Inflammatory macrophage treated with lipopolysaccharide for 1 hour (primary cell): Measurements from ENCODE around the gene SOAT1.
"Not testable (repeated sequence)": the region's sequence is repeated elsewhere in the genome, so short reads cannot be mapped to it uniquely, and the experiment has no call there.

ENCODE experiments used
- DNase-seq, 2 donors: peaks; one replicate each; pipeline ENCODE4 v3.0.0-alpha.2; 2020 to 2022

Gene SOAT1

DNA sequence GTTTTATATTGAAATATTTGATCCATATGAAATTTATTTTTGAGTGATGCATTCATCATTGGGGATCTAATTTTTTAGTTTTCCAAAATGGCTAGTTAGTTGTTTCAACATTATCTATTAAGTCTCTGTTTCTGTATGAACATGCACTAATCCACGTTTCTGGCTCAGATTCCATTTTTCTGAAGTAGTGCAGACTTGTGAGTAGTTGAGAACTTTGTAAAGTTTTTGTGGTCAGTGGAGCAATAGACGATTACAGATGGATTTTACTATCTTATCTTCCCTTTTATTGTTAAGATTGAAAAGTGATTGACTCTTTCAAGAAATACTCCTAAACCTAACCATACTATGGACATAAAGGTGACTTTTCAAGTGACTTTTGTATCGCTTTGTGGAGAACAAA is 16.7 kb downstream of the SOAT1 start:
- DNase-seq, result peak; percentile 77 to 79

DNA sequence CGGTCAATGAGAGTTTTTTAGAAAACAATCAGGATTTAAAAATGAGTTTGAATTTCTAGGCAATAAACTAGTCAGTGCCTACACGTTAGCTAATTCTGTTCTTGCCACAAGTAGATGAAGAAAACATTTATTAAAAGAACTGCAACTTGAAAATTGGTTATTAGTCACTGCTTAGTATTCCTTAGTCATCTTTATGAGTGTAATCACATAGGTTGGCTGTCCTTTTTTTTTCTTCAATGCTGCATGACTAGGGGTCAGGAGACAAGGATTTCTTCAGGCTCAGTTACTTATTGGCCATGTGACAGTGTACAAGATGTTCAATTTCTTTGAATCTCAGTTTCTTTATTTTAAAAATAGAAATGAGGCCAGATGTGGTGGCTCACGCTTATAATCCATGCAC is 17.1 kb downstream of the SOAT1 start:
- DNase-seq, result peak; percentile 82 to 97

DNA sequence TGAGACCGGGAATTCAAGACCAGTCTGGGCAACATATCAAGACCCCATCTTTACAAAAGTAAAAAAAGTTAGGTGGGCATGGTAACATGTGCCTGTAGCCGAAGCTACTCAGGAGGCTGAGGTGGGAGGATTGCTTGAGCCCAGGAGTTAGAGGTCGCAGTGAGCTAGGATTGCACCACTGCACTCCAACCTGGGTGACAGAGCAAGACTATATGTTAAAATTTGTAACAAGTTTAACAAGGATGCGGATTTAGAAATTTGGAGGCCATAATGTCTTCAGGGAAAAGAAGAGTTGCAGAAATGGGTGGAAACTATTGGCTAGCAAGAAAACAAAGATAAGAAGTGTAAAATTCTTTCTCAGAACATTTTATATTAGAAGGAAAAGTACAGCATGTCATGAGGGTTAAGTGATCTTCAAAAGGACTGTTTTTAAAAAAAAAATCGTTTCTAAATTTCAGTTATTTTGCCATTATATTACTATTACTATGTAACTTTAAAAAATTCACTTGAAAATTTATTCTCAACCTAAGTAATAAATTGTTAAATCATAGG is 17.6 kb downstream of the SOAT1 start:
- DNase-seq, result no peak

DNA sequence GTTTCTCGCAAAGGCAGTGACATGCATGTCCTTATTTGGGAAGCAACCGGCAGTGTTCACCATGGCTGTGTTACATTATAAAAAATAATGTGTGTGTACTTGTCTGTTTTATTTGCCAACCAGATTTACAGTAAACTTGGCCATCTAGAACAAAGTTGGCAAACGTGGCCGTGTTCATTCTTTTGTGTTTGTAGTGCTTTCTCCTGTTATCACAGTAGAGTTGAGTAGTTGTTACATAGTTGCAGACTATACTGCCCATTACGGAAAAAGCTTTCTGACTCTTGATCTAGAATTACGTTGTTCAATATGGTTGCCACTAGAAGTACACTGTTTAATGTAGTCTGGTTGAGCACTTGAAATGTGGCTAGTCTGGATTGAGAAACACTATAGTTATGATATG is 19.4 kb downstream of the SOAT1 start:
- no peak for DNase-seq

DNA sequence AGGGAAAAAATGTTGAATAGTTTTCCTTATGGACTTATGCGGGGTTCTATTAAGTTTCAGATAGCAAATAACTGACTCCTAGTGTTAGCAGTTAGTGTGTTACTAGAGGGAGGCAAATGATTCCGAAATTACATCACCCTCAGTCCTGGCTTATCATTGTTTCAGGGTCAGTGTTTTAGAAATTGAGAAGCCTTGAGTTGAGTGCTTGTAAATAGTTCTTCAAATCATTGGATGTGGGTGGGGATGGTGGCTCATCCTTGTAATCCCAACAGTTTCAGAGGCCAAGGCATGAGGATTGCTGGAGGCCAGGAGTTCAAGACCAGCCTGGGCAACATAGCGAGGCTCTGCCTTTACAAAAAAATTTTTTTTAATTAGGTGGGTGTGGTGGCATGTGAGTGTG is 21.3 kb downstream of the SOAT1 start:
- DNase-seq, result peak; percentile 53 to 75

DNA sequence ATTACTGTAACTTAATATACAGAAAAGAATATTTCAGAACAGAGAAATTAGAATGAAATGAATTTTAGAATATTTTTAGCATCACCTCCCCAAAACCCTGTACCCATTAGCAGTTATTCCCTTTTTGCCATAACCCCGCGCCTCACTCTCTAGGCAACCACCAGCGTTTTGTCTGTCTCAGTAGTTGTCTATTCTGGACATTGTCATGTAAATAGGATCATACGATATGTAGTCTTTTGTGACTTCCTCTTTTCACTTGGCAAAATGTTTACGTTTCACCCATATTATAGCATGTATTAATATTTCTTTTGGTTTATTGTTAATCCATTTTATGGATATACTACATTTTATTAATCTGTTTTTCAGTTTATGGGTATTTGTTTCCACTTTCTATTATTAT is 24.9 kb downstream of the SOAT1 start:
- DNase-seq, result peak; percentile 33 to 46

DNA sequence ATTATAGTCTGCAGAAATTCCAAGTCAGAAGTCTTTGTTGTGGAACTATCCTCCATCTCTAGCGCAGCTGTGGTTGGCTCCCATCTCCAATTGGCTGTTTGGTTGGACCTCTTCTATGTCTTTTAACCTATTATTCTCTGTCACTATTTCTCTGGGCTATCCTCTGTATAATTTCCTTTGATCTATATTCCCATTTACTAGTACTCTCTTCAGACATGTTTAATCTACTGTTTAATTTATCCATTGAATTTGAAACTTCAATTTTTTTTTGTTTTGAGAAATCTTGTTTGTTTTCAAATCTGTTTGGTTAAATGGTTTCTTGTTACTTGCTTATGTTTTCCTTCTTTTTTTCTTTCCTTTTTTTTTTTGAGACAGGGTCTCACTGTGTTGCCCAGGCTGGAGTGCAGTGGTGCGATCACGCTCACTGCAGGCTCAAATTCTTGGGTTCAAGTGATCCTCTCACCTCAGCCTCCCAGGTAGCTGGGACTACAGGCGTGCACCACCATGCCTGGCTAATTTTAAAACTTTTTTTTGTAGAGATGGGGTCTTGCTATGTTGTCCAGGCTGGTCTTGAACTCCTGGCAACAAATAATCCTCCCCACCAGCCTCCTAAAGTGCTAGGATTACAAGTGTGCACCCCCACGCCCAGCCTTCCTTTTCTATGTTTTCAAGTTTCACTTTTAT is 28.1 kb downstream of the SOAT1 start:
- no peak for DNase-seq

DNA sequence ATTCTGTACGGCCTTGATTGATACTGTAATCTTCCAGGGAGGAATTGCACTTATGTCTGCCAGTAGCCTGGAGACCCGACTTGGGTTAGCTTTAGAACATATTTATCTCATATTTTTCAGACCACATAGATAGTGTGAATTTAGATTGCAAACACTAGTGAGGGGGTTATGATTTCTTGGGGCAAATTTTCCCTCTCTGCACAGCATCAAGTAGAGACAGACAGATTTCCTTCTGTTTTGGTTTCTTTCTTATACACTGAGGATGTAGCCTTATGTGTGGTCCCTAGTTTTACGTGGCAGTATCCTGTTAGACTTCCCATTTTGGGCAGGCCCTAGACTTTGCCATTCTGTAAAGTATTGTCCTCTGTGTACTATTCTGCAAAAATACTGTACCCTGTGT is 29.0 kb downstream of the SOAT1 start:
- DNase-seq, result no peak

DNA sequence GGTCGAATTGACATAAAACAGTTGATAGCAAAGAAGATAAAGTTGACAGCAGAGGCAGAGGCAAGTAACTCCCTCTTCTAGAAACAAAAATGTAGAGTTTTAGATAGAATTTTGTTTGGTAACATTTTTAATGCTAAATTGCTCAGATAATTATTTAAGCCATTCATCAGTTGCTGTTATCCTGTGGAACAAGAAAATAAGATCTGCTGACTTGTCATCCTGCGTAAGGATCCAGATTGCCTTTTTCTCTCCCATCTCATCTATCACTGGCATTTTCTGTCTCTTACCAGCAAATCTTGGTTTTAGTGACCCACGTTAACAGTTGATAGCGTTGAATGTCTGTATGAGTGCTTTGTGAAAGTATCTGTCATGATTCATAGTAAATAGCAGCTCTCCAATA is 29.8 kb downstream of the SOAT1 start:
- DNase-seq, result no peak

DNA sequence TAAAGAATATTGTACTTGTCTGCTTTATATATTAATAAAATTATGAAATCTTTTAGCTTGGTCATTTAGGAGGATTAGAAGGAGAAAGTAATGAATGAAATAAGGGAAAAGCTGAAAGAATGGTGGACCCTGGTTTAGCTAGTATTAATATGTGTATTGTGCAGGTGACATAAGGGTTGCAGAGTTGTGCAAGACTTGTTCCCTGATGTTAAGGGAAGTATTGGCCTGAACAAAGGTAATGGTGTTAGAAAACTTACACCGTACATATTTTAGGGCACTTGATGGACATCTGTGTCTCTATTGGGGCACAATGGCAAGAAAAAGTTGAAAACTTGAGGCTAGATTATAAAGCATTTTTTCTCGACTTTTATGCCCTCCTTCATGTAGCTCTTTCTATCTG is 32.2 kb downstream of the SOAT1 start:
- no peak for DNase-seq

DNA sequence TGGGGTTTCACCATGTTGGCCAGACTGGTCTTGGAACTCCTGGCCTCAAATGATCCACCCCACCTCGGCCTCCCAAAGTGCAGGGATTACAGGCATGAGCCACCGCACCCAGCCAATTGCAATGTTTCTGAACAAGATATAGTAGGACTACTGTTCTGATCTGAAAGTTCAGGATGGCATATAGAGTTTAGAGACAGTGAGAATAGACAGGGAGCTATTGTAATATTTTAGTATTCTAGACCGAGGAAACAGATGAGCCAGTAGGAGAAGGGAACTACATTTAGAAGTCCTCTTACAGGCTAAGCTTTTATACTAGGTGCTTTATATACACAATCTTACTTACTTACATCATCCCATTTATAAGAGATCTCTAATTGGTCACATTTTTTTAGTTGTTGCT is 33.1 kb downstream of the SOAT1 start:
- DNase-seq, result no peak

DNA sequence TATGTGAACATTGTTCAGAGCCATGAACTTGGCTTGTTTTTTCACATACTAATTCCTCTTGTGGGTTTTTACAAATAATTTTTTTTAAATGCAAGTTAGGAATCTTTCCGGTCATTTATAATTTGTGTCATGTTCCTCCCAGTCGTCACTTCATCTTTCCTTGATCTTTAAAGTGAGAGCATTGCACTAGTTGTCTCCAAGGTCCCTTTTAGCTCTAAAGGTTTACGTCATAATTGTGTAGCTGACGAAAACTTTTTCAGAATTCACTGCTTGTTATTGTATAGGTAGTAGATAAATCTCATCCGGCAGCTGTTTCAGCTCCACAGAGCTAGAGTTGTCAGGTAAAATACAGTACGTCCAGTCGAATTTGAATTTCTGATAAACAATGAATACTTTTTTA is 33.6 kb downstream of the SOAT1 start:
- peak; percentile 31 to 56 for DNase-seq

DNA sequence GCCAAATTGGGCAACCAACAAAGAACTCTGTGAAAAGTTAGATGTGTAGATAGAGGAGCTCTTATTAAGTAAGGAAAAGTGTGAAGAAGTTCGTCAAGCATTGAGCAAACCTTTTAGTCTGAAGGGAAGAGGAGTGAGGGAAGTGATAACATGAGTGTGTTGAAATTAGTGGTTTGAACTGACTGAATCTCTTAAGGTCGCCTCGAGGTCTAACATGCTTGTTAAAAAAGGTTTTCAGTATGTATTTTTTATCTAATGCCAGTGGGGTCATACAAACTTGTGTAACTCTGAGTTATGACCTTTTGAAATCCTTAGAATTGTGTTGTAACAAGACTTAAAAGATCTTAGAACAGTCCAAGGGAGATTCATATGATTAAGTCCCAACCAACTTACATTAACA is 34.1 kb downstream of the SOAT1 start:
- peak; percentile 81 to 95 for DNase-seq

DNA sequence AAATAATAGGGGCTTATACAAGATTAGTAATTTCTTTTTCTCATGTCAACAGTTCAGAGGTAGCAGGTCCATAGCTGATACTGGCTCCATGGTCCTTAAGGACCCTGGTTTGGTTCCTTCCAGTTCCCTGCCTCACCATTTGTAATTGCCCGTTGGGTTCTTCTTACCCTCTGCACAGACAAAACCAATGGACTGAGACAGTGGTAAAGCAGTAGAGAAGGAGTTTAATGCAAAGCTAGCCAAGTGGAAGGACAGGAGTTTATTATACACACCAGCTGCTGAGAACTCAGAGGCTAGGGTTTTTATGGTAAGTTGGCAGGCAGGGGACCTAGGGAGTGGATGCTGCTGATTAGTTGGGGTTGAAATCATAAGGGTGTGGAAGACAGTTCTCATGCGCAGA is 36.3 kb downstream of the SOAT1 start:
- no peak for DNase-seq

DNA sequence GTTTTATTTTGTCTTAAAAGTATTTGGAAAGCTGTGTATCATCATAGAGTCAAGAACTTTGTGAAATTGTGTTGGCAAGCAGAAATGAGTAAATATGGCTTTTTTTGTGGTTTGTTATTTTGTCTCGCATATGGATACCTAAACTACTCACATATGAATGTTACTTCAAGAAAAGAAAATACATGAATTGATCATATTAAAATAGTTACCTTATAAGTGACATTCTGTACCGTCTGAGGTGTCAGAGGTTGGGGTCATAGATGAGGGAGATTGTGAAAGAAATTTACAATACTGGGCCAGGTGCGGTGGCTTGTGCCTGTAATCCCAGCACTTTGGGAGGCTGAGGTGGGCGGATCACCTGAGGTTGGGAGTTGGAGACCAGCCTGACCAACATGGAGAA is 40.8 kb downstream of the SOAT1 start:
- no peak for DNase-seq

DNA sequence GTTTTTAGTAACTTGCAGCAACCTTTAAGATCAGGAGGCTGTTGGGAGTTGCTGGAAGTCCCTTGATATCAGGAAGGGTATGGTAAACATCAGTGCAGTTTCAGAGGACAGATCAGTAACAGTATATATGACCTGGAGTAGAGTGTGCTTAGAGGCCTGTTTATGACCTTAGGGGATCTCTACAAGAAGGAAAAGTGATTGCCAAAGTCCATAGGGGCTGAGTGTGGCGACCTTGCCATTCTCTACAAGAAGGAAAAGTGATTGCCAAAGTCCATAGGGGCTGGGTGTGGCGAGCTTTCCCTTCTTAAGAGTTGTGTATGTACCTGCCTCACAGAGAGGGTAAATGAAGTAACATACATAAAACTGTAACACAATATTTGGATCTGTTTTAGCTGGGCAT is 43.7 kb downstream of the SOAT1 start:
- no peak for DNase-seq

DNA sequence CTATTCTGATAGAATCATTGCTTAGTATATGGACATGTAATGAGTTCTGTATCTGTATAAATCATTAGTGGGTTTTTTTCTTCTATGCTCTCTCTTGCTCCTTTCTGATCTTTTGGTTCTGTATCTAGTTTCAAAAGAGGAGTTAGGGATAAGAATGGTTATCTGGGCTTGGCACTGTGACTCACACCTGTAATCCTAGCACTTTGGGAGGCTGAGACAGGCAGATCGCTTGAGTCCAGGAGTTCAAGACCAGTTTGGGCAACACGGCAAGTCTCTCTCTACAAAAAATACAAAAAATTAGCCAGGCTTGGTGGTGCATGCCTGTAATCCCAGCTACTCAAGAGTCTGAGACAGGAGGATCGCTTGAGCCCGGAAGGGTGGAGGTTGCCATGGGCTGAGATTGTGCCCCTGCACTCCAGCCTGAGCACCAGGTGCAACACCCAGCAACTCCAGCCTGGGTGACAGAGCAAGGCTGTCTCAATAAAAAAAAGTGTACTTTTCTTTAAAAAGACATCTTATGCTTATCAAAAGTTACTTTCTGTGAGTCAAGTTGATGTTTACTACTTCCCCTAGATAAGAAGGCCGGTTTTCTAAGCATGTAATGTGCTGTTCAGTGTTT is 44.5 kb downstream of the SOAT1 start:
- no peak for DNase-seq

DNA sequence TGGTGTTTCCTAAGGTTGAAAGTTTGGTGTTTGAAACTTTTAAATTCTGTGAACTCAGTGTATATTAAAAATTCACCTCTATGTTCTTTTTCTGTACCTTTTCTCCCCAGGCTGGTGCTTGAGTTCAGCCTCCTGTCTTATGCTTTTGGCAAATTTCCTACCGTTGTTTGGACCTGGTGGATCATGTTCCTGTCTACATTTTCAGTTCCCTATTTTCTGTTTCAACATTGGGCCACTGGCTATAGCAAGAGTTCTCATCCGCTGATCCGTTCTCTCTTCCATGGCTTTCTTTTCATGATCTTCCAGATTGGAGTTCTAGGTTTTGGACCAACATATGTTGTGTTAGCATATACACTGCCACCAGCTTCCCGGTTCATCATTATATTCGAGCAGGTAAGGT is 47.3 kb downstream of the SOAT1 start:
- peak; percentile 60 to 69 for DNase-seq

DNA sequence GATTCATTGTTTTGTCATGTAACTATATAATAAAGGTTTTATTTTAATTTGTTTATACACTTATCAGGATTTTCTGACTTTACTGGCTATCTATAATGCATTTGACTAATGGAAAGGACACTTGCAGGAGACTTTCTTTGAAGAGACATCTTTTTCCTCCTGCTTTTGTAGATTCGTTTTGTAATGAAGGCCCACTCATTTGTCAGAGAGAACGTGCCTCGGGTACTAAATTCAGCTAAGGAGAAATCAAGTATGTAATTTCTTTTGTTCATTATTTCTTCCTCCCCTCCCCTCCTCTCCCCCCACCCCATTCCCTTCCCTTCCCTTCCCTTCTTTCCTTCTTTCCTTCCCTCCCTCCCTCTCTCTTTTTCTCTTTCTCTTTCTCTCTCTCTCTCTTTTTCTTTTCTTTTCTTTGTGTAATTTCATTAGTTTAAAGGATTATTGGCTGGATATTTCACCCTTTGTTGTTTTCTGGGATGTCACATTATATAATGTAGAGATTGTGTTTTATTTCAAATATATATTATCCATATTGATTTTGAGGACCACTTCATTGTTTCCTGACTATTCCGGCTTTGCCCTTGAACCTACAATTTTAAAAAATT is 48.4 kb downstream of the SOAT1 start:
- DNase-seq, result no peak

DNA sequence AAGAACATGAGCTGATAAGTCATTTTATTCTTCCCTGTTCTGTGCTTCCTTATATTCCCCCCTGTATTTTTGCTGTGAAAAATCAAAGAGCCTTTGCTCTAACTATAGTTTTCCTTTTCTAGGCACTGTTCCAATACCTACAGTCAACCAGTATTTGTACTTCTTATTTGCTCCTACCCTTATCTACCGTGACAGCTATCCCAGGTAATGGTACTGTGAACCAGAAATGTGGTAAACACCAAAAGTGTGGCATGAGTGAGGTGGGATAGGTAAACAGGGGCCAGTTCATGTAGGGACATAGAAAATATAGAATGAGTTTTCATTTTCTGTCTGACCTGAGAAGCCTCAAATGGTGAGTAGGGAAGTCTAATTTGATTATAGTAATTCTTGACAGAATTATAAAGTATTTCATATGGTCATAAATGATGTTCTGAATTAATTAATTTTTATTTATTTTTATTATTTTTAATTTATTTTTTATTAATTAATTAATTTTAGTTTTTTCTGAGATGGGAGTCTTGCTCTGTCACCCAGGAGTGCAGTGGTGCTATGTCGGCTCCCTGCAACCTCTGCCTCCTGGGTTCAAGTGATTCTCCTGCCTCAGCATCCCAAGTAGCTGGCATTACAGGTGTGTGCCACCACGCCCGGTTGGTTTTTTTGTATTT is 49.3 kb downstream of the SOAT1 start:
- DNase-seq, result no peak

DNA sequence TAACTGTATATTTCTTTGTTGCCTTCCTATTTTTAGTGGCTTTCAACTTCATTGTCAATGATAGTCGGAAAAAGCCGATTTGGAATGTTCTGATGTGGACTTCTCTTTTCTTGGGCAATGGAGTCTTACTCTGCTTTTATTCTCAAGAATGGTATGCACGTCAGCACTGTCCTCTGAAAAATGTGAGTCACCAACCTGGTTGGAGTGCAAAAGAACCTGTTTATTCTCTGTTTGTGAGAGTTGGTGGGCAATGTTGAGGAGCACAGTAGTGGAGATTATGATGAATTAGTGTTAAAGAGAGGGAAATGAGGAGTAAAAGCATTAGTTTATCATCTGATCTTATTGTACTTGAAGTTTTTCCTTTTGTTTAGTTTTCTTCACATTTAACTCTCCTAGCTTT is 57.7 kb downstream of the SOAT1 start:
- DNase-seq, result no peak

DNA sequence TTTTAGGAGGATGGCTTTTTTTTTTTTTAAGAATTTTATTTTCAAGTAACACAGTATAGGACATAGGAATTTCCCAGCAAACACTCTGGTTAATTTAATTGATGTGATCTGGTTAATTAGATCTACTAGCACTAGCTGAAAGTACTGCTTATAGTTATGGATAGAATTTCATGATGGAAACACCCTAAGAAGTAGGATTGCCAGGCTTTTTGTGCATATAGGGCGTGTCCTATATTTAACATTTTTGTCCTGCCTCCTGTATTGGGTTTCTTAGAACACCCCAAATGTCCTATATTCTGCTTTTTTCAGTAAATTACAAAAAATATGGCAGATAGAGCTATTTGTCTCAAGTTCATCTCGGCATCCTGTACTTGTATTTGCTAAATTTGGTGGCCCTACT is 58.6 kb downstream of the SOAT1 start:
- DNase-seq, result no peak

DNA sequence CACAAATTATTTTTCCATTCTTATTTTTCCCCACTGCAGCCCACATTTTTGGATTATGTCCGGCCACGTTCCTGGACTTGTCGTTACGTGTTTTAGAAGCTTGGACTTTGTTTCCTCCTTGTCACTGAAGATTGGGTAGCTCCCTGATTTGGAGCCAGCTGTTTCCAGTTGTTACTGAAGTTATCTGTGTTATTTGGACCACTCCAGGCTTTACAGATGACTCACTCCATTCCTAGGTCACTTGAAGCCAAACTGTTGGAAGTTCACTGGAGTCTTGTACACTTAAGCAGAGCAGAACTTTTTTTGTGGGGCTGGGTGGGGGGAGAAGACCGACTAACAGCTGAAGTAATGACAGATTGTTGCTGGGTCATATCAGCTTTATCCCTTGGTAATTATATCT is 59.9 kb downstream of the SOAT1 start:
- no peak for DNase-seq

DNA sequence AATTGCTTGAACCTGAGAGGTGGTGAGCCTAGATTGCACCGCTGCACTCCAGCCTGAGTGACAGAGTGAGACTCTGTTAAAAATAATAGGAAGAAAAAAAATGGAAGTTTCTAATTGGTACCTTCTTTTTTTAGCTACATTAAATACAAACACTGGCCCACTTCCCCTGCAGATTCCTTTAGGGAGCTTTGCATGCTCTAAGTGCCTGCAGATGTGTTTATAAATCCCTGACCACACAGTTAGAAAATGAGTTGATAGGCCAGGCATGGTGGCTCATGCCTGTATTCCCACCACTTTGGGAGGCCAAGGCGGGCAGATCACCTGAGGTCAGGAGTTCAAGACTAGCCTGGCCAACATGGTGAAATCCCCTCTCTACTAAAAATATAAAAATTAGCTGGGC is 68.0 kb downstream of the SOAT1 start:
- DNase-seq, result not testable (repeated sequence)
